GM18907 (cell line): ENCODE data around the gene CHAD.

Experiments used
- ATAC-seq: cut with Tn5 transposase; IDR thresholded peaks from one replicate; pipeline ENCODE4 v1.9.1; 2021; ENCODE audit warnings: mild to moderate bottlenecking, moderate library complexity; ENCODE audit not compliant: unreplicated experiment

CHAD gene

GRCh38 chr17:50460831-50461526, 7.7 kb downstream of the CHAD start:
- ATAC-seq = no peak

- no peak for ATAC-seq
These were observed 8.9 kb downstream of the CHAD start for GRCh38 chr17:50459756-50460155.

GRCh38 chr17:50458701-50459676, 9.7 kb downstream of the CHAD start:
- no peak for ATAC-seq

- ATAC-seq = no peak
These were observed 10.4 kb downstream of the CHAD start for GRCh38 chr17:50458270-50458669.

GRCh38 chr17:50457621-50458020, 11.1 kb downstream of the CHAD start:
- no peak for ATAC-seq

GRCh38 chr17:50453901-50454300, 14.8 kb downstream of the CHAD start:
- ATAC-seq = no peak

- ATAC-seq = peak; percentile 54
These were observed 15.9 kb downstream of the CHAD start for GRCh38 chr17:50452630-50453300.

GRCh38 chr17:50451943-50452629, 16.6 kb downstream of the CHAD start:
- ATAC-seq = peak; percentile 15

- no peak for ATAC-seq
These were observed 20.0 kb downstream of the CHAD start for GRCh38 chr17:50448643-50449042.

- no peak for ATAC-seq
These were observed 20.6 kb downstream of the CHAD start for GRCh38 chr17:50447870-50448595.

- ATAC-seq = no peak
These were observed 22.9 kb downstream of the CHAD start for GRCh38 chr17:50445730-50446325.

GRCh38 chr17:50444841-50445715, 23.6 kb downstream of the CHAD start:
- ATAC-seq = no peak

- no peak for ATAC-seq
These were observed 25.1 kb downstream of the CHAD start for GRCh38 chr17:50443505-50443974.

GRCh38 chr17:50440838-50441829, 27.5 kb downstream of the CHAD start:
- no peak for ATAC-seq

- no peak for ATAC-seq
These were observed 28.4 kb downstream of the CHAD start for GRCh38 chr17:50440172-50440837.

- ATAC-seq = no peak
These were observed 29.7 kb downstream of the CHAD start for GRCh38 chr17:50439008-50439407.

GRCh38 chr17:50437409-50437808, 31.3 kb downstream of the CHAD start:
- no peak for ATAC-seq
